Adrenal gland (tissue), 5 donors: ENCODE measurements around the gene ARAP1.

Experiments
- CTCF ChIP-seq, 6 experiments: fragments of 450-650 bp in 4 of 6; fragments of 200-600 bp in 2 of 6; sonication (generic) in 1 of 6; IDR thresholded peaks; 1 replicate in 5 of 6; 2 replicates in 1 of 6; pipeline versions ENCODE4 v1.5.1 to v1.8.0; 2016 to 2021; ENCODE audit warnings: antibody characterized with exemption in 6 of 6, mild to moderate bottlenecking in 2 of 6, moderate library complexity in 1 of 6
- POLR2A ChIP-seq, 2 donors: fragments of 450-650 bp; IDR thresholded peaks; one replicate each; pipeline ENCODE4 v1.6.1; 2017; ENCODE audit warnings: antibody characterized with exemption in 2 of 2, mild to moderate bottlenecking in 2 of 2, moderate library complexity in 1 of 2
- donor health status: DM: no; HTN: no; CAD: no.

- TF ChIP-seq CTCF (IDR thresholded peaks at IDR 0.05) (no peak), POLR2A (IDR thresholded peaks at IDR 0.05) (no peak)
These were observed 115.8 kb downstream of the ARAP1 start for GRCh38 chr11:72636376-72636775.
